GM12875 (cell line): ENCODE results near the gene GPRASP3.

Experiments used
- H3K4me3 ChIP-seq: one replicate; pipeline ENCODE4 v1.5.1; 2011; ENCODE audit warnings: low read depth, low read length, control low read depth
- CTCF ChIP-seq: IDR thresholded peaks from 2 replicates; pipeline ENCODE4 v1.5.1; 2011; ENCODE audit warnings: low read depth, mild to moderate bottlenecking, control low read depth, inconsistent platforms, low read length, moderate library complexity, borderline replicate concordance; ENCODE audit not compliant: insufficient read depth

GPRASP3 gene

GRCh38 chrX:102745857-102746584, 25.5 kb downstream of the GPRASP3 start:
- H3K4me3 ChIP-seq: peak overlapping the region; percentile 50
- TF ChIP-seq CTCF: no peak

GRCh38 chrX:102765217-102765616, 44.7 kb downstream of the GPRASP3 start:
- no peak for TF ChIP-seq CTCF

DNA sequence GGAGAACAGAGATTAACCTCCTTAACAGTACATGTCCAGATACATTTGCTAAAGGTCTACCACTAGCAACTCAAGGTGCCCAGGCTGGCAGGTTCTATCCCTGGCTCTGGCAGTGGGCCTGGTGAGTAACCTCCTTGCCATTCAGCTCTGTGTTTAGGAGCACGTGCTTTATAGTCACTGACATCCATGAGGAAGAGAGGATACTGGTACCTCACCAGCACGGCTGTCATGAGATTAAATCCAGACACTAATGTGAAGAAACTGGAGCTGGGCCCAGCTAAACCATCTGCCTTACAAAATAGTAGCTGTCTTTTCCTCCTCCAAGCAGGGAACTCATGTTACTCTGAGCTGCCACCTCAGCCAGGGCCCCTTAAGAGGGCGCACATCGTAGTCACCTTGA, 45.3 kb downstream of the GPRASP3 start:
- H3K4me3 ChIP-seq: no peak overlapping the region
- TF ChIP-seq CTCF: no peak

More at GRCh38 chrX:102765217-102765616, 44.7 kb downstream of the GPRASP3 start:
- no peak overlapping the region for H3K4me3 ChIP-seq

DNA sequence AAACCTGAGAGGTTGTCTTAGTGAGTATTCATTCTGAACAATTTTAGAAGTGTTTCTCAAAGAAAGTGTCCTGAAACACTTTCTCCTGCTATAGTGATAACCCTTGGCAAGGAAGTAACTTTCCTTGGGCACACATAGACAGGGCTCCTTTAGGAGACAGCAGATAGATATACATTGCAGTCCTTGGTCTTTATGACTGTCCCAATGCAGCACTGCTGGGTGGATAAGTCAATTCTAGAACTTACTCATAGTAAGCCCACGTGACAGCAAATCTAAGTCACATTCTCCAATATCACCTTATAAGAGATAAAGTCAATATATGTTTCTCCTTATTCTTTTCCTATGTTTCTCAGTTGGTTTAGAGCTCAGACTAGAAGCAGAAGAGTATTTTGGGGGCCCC, 46.7 kb downstream of the GPRASP3 start:
- no peak for TF ChIP-seq CTCF
- H3K4me3 ChIP-seq: no peak overlapping the region

DNA sequence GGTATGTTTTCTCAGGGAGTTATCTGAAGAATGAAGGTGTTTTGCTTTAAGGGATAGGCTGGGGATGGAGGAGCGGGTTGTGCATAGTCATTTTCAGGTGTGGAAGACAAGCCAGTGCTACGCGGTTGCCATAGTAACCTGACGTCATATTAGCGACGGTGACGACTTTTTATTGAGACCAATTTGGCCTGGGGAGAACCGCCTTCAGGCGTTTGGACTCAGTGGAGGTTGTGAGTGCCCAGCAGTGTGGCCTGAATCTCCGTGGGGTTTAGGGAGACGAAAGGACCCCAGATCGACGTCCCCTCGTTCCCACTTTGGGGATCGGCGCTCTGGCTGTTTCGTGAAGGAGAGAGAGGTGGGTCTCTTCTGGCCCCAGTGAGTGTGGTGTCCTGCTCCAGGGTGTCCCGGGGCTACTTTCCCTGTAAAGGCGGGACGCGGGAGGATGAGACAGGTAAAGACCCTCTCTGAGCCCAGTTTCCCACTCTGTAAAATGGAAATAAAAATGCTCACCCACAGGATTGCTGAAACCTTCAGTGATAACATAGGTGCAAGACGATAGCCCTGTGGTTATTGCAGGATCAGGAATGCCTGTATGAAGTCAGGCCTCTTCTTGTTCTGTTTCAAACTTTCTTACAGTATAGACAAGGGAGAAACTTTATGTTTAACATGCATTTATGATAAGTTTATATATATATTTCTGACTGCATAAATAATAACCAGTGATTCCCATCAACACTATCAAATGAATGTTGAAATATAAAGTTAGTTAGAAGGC, 48.6 kb downstream of the GPRASP3 start:
- no peak for TF ChIP-seq CTCF
- peak overlapping the region; percentile 72 for H3K4me3 ChIP-seq
